ENCODE data around the gene TSPYL1. TPM values are rescaled to one million over a fixed set of nuclear protein-coding genes. Genes with fewer than 3 reads are reported as not detected.

The TSPYL1 gene
- total RNA-seq, 6 experiments from 2014 or later: 29.1 to 70.4 (median 50.9) TPM

DNA sequence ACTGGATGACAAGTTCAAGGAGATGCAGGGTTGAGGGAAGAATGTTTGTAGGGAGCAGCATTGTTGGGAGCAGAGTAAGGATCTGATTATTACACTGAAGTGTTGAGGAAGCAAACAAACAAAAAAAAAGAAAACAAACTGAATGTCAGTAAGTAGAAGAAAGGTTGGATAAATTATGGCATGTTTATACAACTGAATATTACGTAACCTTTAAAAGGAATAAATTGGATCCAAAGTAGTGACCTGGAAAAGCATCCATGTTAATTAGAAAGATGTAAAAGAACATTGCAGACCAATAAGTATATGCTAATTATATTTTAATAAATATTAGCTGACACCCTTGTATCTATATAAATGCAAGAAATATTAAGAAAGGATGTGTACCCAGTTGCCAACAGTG is 12.8 kb upstream of the TSPYL1 start:
- no peak for ATAC-seq
- intact Hi-C loops (cut with DNase I): no loop called here
- no peaks in the 10 kb centered on the region for H3K36me3 ChIP-seq

DNA sequence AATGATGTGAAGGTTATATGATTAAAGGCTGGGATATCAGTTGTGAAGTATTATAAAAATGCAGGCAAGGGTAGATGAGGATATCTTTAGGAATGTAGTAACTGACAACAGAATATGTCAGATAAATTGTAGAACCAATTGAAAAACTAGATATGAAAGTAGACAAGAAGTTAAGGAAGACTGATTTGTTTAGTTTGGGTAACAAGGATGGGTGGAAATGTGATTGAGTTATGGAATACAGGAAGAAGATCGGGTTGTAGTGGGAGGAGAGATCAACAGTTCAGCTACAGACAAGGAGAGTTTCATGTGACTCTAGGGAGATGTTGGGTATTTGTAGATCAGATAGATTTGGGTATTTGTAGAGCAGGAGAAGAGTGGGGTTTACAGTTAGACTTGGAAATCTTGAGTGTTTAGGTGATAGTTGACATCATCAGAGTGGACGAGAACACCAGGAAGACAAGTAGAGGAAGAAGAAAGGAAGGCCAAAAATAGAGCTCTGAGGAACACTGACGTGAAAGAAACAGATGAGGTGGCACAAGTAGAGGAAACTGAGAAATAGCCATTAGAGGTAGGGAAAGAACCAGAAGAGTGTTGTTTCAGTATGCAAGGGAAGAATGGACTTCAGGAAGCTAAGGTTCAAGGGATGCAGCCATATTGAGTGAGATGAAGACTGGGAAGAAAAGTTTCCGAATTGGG is 12.1 kb upstream of the TSPYL1 start:
- TF ChIP-seq, protein P1, sequence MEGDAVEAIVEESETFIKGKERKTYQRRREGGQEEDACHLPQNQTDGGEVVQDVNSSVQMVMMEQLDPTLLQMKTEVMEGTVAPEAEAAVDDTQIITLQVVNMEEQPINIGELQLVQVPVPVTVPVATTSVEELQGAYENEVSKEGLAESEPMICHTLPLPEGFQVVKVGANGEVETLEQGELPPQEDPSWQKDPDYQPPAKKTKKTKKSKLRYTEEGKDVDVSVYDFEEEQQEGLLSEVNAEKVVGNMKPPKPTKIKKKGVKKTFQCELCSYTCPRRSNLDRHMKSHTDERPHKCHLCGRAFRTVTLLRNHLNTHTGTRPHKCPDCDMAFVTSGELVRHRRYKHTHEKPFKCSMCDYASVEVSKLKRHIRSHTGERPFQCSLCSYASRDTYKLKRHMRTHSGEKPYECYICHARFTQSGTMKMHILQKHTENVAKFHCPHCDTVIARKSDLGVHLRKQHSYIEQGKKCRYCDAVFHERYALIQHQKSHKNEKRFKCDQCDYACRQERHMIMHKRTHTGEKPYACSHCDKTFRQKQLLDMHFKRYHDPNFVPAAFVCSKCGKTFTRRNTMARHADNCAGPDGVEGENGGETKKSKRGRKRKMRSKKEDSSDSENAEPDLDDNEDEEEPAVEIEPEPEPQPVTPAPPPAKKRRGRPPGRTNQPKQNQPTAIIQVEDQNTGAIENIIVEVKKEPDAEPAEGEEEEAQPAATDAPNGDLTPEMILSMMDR (IDR thresholded peaks at IDR 0.05): no peak
- intact Hi-C loops (cut with DNase I): no loop called here
- ATAC-seq (no peak), DNase-seq (no peak)
- Histone ChIP-seq H3K27ac (no peak overlapping the region), H3K4me3 (no peak overlapping the region), H3K4me1 (no peaks in the 10 kb centered on the region), H3K9me3 (no peaks in the 10 kb centered on the region), H3K36me3 (no peaks in the 10 kb centered on the region), H3K27me3 (no peaks in the 10 kb centered on the region)
- 82% methylated on average over 3 of the region's 4 CpGs for WGBS (ENCODE audit: insufficient coverage, low coverage, low lambda C conversion rate, missing lambda C conversion rate)

More for the DNA sequence above, 12.8 kb upstream of the TSPYL1 start:
- H3K4me3 ChIP-seq: no peak overlapping the region
- no peaks in the 10 kb centered on the region for H3K9me3 ChIP-seq
- H3K4me1 ChIP-seq: no peaks in the 10 kb centered on the region
- 67% methylated on average over 1 of the region's 1 CpG for WGBS (ENCODE audit: insufficient coverage, low coverage, low lambda C conversion rate, missing lambda C conversion rate)
- no peak for TF ChIP-seq POLR2A (IDR thresholded peaks at IDR 0.05)
- TF ChIP-seq, protein P1 (IDR thresholded peaks at IDR 0.05): no peak
- no peaks in the 10 kb centered on the region for H3K27me3 ChIP-seq
- no peak overlapping the region for H3K27ac ChIP-seq
- no peak for DNase-seq

DNA sequence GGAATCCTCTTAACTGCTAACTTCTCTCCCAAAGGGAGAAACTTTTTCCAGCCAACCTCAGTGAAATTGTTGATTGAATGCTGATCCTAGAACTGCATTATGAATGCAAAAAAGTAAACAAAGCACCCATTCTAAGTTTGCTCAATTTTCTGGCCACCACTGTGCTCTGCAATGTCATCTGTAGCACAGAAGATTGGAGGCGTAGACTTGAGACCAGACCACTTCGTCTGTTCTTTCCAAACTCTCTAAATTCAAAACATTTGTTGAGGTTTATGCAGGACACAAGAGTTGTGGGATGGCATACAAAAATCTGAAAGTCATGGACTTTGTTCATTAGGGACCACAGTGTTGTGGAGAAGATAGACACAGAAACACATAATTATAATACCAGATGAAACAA is 11.1 kb upstream of the TSPYL1 start:
- DNase-seq (no peak), ATAC-seq (no peak)
- 77% methylated on average over 2 of the region's 2 CpGs for WGBS (ENCODE audit: insufficient coverage, low coverage, low lambda C conversion rate, missing lambda C conversion rate)
- H3K27me3 ChIP-seq: no peaks in the 10 kb centered on the region
- no peak overlapping the region for H3K27ac ChIP-seq
- intact Hi-C loops (cut with DNase I): no loop called here
- no peaks in the 10 kb centered on the region for H3K4me1 ChIP-seq
- no peak overlapping the region for H3K4me3 ChIP-seq
- H3K9me3 ChIP-seq: no peaks in the 10 kb centered on the region
- TF ChIP-seq, protein P1 (IDR thresholded peaks at IDR 0.05): no peak
- no peak for TF ChIP-seq POLR2A (IDR thresholded peaks at IDR 0.05)
- no peaks in the 10 kb centered on the region for H3K36me3 ChIP-seq

DNA sequence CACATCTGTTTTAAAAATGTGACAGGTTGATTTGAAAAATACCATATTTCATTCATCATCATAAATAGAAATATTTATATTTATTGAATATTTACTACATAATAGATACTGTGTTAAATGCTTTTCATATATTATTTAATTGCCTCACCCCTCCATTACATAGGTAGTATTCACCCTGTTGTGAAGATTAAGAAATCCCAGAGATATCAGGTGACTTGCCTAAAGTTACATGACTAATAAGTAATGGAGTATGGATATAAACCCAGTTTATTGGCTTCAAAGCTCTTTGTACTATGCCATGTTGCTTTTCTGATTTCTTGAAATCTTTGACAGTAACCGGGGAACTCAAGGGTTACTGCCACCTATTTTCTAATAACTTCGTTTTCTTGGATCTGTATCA is 10.1 kb upstream of the TSPYL1 start:
- Histone ChIP-seq H3K4me3 (no peak overlapping the region), H3K27ac (no peak overlapping the region), H3K9me3 (no peaks in the 10 kb centered on the region), H3K4me1 (no peaks in the 10 kb centered on the region), H3K36me3 (no peaks in the 10 kb centered on the region), H3K27me3 (no peaks in the 10 kb centered on the region)
- DNase-seq: no peak
- intact Hi-C loops (cut with DNase I): no loop called here
- ATAC-seq: no peak
- WGBS (ENCODE audit: insufficient coverage, low coverage, low lambda C conversion rate, missing lambda C conversion rate): 90% methylated on average over 2 of the region's 2 CpGs
- TF ChIP-seq POLR2A (IDR thresholded peaks at IDR 0.05): no peak
- TF ChIP-seq, protein P1 (IDR thresholded peaks at IDR 0.05): no peak

Data from right lobe of liver (tissue), 6 donors.